IPS DF 6.9 (cell line): ENCODE data around the gene PTGER2.

Experiments used
- DNase-seq: peaks from one replicate; pipeline ENCODE4 v3.0.0-alpha.2; 2013; ENCODE audit warnings: low read depth, low spot score
- H3K27ac ChIP-seq: one replicate; pipeline ENCODE4 v1.5.1; 2013; ENCODE audit warnings: low read length, control low read depth
- H3K27me3 ChIP-seq: 2 replicates; pipeline ENCODE4 v1.6.1; 2013; ENCODE audit warnings: mild to moderate bottlenecking, low read length; ENCODE audit not compliant: control insufficient read depth, insufficient read depth
- H3K36me3 ChIP-seq: 2 replicates; pipeline ENCODE4 v1.6.1; 2013; ENCODE audit warnings: low read length; ENCODE audit not compliant: control insufficient read depth, insufficient read depth
- H3K4me1 ChIP-seq: 2 replicates; pipeline ENCODE4 v1.6.1; 2013; ENCODE audit warnings: low read length; ENCODE audit not compliant: control insufficient read depth, insufficient read depth
- H3K4me3 ChIP-seq: 2 replicates; pipeline ENCODE4 v1.5.1; 2013; ENCODE audit warnings: mild to moderate bottlenecking, low read length
- H3K9me3 ChIP-seq: 2 replicates; pipeline ENCODE4 v1.6.1; 2013; ENCODE audit warnings: low read length, inconsistent platforms; ENCODE audit not compliant: control insufficient read depth, insufficient read depth
- WGBS: extraction: QIAGEN DNeasy Blood & Tissue Kit; methylation state at CpG from one replicate; pipeline ENCODE4 v1.1.7; 2013; ENCODE audit warnings: mixed read lengths, missing lambda C conversion rate; ENCODE audit not compliant: insufficient read length, insufficient coverage; 5-methylcytosine and 5-hydroxymethylcytosine counted together

PTGER2 gene

DNA sequence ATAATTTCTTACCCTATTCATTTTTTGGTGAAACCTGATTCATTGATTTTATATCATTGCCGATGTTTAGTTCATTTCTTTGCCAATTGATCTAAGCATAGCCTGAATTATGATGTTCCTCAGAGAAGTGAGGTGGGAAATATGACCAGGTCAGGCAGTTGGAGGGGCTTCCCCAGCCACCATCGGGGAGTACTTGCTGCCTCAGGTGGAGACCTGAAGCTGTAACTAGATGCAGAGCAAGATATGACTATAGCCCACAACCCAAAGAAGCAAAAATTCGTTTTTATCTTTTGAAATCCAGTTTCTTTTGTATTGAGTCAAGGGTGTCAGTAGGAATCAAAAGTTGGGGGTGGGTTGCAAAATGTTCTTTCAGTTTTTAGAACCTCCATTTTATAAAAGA is 38.7 kb upstream of the PTGER2 start:
- H3K9me3 ChIP-seq, result no peaks in the 10 kb centered on the region
- H3K36me3 ChIP-seq, result no peaks in the 10 kb centered on the region
- no peak overlapping the region for H3K4me3 ChIP-seq
- DNase-seq, result no peak
- no peaks in the 10 kb centered on the region for H3K27me3 ChIP-seq
- no CpG with 5 or more reads among the region's 3 CpGs for WGBS
- no peaks in the 10 kb centered on the region; the same call in 1 of the 2 replicates for H3K4me1 ChIP-seq
- no peak overlapping the region for H3K27ac ChIP-seq

DNA sequence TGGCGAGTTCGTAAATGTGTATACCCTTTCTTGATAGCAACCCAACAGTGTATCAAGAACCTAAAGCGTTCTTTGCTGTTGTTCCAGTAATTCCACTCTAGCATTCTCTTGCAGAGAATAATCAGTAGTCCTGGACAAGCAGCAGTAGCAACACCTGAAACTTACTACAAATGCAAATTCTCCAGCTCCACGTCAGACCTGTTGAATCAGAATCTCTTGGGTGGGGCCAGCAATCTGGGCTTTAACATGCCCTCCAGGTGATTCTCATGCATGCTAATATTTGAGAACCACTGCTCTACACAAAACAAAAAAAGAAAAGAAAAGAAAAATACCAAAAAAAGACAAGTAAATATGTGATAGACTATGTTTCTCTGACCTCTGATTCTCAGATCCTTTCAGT is 36.6 kb upstream of the PTGER2 start:
- Histone ChIP-seq H3K4me1 (no peaks in the 10 kb centered on the region; the same call in 1 of the 2 replicates), H3K4me3 (no peak overlapping the region), H3K36me3 (no peaks in the 10 kb centered on the region), H3K27me3 (no peaks in the 10 kb centered on the region), H3K9me3 (no peaks in the 10 kb centered on the region), H3K27ac (no peak overlapping the region)
- WGBS, result no CpG with 5 or more reads among the region's 4 CpGs
- no peak for DNase-seq

DNA sequence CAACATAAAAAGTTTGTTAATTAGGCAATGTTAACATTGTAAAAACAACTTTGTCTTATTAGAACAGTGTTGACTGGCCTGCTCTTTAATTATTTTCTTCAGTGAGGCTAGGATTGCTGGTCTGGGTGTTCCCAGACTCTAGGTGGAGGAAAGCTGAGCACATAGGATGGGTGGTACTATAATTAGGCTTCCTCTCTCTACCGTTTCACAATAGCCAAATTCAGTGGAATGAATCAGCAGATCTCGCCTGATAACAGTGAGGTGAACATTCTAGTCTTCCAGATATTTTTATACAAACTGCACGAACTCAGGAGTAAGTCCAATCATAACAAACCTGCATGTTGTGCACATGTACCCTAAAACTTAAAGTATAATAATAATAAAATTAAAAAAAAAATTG is 34.7 kb upstream of the PTGER2 start:
- WGBS, result no CpG with 5 or more reads among the region's 3 CpGs
- no peaks in the 10 kb centered on the region for H3K9me3 ChIP-seq
- H3K36me3 ChIP-seq, result no peaks in the 10 kb centered on the region
- no peak overlapping the region for H3K4me3 ChIP-seq
- no peaks in the 10 kb centered on the region for H3K27me3 ChIP-seq
- DNase-seq, result no peak
- no peaks in the 10 kb centered on the region; the same call in 1 of the 2 replicates for H3K4me1 ChIP-seq
- H3K27ac ChIP-seq, result no peak overlapping the region

DNA sequence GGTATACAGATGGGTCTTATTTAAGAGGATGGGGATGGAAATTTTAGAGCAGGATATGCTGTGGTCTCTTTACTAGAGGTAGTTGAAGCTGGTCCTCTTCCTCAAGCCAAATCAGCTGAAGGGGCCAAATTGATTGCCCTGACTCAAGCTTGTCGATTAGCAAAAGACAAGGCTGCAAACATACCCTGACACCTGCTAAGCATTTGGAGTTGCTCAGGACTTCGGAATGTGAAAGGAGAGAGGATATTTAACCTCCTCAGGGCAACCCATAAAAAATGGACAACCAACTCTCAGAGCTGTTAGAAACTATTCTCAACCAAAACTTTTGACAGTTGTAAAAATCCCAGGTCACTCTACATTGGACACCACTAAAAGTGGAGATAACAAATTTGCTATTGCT is 31.0 kb upstream of the PTGER2 start:
- Histone ChIP-seq H3K27me3 (no peaks in the 10 kb centered on the region), H3K4me1 (no peaks in the 10 kb centered on the region; the same call in 1 of the 2 replicates), H3K36me3 (no peaks in the 10 kb centered on the region), H3K27ac (no peak overlapping the region), H3K4me3 (no peak overlapping the region), H3K9me3 (no peaks in the 10 kb centered on the region)
- no CpG with 5 or more reads among the region's 2 CpGs for WGBS
- DNase-seq, result no peak

DNA sequence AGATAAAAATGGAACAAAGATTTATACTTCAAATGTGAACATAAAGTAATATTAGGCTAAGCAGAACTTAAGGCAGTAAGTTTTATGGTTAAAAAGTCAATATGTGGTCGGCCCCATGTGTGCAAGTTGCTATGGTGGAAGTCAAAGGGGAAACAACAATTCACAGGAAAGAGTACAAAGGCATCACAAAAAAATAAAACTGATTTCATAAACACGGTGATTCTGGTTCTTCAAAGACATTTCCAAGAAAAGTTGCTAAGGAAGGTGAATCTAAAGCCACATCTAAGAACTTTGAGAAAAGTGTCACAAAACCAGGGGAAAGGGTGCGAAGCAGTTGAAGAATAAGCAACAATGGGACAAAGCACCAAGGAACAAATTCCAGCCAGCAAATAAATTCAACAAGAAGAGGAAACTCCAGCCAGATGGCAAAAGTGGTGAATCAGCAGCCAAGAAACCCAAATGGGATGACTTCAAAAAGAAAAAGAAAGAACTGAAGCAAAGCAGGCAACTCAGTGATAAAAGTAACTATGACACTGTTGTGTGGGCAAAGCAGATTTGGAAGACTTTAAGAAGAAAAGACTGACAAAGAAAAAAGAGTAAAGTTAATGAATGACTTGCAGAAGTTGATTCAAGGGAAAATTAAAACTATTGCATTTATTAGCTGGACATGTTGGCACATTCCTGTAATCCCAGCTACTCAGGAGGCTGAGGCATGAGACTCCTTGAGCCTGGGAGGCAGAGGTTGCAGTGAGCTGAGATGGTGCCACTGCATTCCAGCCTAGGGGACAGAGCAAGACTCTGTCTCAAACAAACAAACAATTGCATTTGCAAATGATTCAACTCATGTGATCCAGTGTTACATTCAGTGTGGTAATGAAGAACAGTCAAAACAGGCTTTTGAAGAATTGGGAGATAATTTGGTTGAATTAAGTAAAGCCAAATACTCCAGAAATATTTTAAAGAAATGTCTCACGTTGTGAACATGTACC is 27.2 kb upstream of the PTGER2 start:
- H3K4me1 ChIP-seq, result no peaks in the 10 kb centered on the region
- no peaks in the 10 kb centered on the region for H3K9me3 ChIP-seq
- H3K27me3 ChIP-seq, result no peaks in the 10 kb centered on the region
- no CpG with 5 or more reads among the region's 4 CpGs for WGBS
- H3K36me3 ChIP-seq, result no peaks in the 10 kb centered on the region
- H3K4me3 ChIP-seq, result no peak overlapping the region
- no peak overlapping the region for H3K27ac ChIP-seq
- DNase-seq, result no peak

DNA sequence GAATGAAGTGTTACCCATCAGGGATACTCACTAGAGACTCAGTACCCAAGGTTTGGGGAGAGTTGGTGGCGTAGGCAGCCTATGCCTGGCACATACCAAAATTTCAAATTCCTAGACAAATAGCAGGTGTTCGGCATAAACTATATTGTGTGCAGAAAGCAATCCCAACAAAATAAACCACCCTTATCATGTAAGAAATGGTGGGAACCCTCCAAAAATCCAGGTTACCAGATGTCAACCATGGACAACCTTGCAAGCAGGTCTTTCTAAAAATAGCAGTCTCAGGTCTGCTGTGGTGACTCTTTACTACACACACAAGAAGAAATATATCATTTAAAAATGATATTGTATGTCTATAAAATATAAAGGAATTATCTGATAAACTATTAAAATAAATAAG is 17.7 kb upstream of the PTGER2 start:
- Histone ChIP-seq H3K4me3 (no peak overlapping the region), H3K27me3 (no peaks in the 10 kb centered on the region), H3K9me3 (no peaks in the 10 kb centered on the region), H3K36me3 (no peaks in the 10 kb centered on the region), H3K27ac (no peak overlapping the region), H3K4me1 (no peaks in the 10 kb centered on the region)
- no peak for DNase-seq
- no CpG with 5 or more reads among the region's 2 CpGs for WGBS

DNA sequence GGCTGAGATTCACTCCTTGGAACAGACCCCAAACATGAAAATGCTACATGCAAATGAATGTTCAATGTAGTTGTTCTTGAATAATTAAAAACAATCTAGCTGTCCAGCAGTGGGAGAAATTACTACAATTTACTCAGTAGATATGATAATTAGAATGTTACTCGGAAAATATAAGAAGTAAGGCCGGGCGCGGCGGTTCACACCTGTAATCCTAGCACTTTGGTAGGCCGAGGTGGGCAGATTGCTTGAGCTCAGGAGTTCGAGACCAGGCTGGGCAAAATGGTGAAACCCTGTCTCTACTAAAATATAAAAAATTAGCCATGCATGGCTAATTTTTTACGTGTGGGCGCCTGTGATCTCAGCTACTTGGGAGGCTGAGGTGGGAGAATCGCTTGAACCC is 15.3 kb upstream of the PTGER2 start:
- no peaks in the 10 kb centered on the region for H3K9me3 ChIP-seq
- no peaks in the 10 kb centered on the region for H3K36me3 ChIP-seq
- no peak overlapping the region for H3K27ac ChIP-seq
- no peak overlapping the region for H3K4me3 ChIP-seq
- H3K4me1 ChIP-seq, result no peaks in the 10 kb centered on the region
- H3K27me3 ChIP-seq, result no peaks in the 10 kb centered on the region
- no CpG with 5 or more reads among the region's 10 CpGs for WGBS
- no peak for DNase-seq

DNA sequence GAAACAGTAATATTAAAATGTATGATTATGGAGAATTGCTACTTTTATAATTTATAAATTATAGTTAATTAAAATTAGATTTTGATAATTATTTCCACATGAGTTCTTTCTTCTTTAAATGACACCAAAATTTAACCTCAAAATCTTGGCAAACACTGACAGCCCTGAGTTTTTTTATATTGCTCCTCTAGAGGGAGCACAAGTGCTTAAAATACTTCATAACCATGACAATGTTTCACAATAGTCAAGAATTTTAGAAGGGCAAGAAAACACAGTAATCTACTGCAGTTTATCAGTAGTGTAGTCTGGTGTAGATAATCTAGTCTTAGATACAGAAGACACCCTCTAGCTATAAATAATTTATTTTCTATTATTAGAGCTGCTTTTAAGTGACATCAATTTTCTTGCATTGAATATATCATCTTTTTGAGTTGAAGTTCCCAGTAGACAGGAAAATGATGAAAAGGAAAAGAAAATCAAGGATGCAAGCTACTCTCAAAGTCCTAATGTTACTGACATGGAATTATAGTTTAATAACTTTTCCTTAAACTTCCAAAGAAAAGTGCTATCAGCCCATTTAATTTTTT is 14.3 kb upstream of the PTGER2 start:
- H3K27me3 ChIP-seq, result no peaks in the 10 kb centered on the region
- H3K27ac ChIP-seq, result no peak overlapping the region
- H3K4me3 ChIP-seq, result no peak overlapping the region
- H3K9me3 ChIP-seq, result no peaks in the 10 kb centered on the region
- no peaks in the 10 kb centered on the region for H3K4me1 ChIP-seq
- H3K36me3 ChIP-seq, result no peaks in the 10 kb centered on the region
- peak; percentile 9 for DNase-seq

DNA sequence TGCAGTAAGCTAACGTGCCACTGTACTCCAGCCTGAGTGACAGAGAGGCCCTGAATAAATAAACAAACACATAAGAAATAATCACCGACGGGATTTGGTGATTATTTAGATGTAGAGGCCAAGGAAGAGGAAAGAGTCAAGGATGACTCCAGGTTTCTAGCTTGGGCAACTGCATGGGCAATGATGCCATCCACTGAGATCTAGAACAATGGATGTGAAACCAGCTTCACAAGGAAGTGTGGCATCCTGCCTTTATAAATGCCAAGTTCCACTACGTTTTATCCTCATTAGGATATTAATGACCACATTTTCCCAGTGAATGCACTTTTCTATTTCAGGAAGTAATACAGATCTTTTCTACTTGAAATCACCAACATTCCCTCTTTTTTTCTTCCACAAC is 10.9 kb upstream of the PTGER2 start:
- H3K27ac ChIP-seq, result no peak overlapping the region
- H3K9me3 ChIP-seq, result no peaks in the 10 kb centered on the region
- no peak for DNase-seq
- H3K4me1 ChIP-seq, result no peaks in the 10 kb centered on the region
- H3K4me3 ChIP-seq, result no peak overlapping the region
- H3K36me3 ChIP-seq, result no peaks in the 10 kb centered on the region
- no CpG with 5 or more reads among the region's 4 CpGs for WGBS
- no peaks in the 10 kb centered on the region for H3K27me3 ChIP-seq

DNA sequence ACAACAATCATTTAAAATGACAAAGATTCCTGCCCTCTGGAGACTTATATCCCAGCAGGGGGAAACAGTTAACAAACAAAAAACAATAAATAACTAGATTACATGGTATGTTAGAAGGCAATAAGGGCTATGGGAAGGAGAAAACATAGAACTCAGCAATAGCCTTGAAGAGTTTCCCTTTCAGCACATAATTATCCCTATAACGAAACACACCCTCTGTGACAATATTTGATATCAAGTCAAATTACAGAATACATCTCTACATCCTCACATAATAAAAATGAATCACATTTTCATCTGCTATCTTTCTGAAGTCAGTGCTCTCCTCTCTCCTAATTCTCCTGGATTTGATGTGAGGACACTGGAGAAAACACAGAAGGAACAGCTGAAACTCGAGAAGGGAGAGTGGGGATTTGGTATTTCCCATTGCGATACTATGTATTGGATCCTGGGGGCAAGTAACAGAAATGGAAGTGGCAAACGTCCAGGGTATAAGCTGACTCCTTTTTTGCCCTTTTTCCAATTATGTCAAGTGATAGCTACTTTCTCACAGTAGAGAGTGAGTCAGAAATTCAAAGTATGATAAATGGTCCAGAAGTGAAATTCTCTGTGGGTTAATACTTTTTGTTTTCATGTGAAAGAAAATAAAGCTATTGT is 9.7 kb upstream of the PTGER2 start:
- no peaks in the 10 kb centered on the region for H3K36me3 ChIP-seq
- no peak for DNase-seq
- H3K27me3 ChIP-seq, result no peaks in the 10 kb centered on the region
- no peak overlapping the region for H3K27ac ChIP-seq
- WGBS, result 100% methylated on average over 1 of the region's 4 CpGs
- H3K9me3 ChIP-seq, result no peaks in the 10 kb centered on the region
- no peaks in the 10 kb centered on the region; the same call in 1 of the 2 replicates for H3K4me1 ChIP-seq
- no peak overlapping the region for H3K4me3 ChIP-seq
